Liver (tissue), 9 donors: ENCODE measurements around the gene DIPK1B. TPM values are rescaled to one million over a fixed set of nuclear protein-coding genes. Genes with fewer than 3 reads are reported as not detected.

Experiments
- DNase-seq: peaks from one replicate; pipeline ENCODE4 v3.0.0-alpha.2; 2017; ENCODE audit warnings: low spot score
- H3K27ac ChIP-seq, 2 donors: one replicate each; pipeline ENCODE4 v1.7.0; 2013; ENCODE audit warnings: inconsistent platforms in 2 of 2, low read length in 2 of 2, control low read depth in 1 of 2, low read depth in 1 of 2, mild to moderate bottlenecking in 1 of 2
- H3K27me3 ChIP-seq, 4 donors: one replicate each; pipeline versions ENCODE4 v1.6.1 to v1.7.0; 2013; ENCODE audit warnings: low read length in 3 of 4, inconsistent platforms in 1 of 4, mild to moderate bottlenecking in 1 of 4, moderate library complexity in 1 of 4; ENCODE audit not compliant: control insufficient read depth in 4 of 4, insufficient read depth in 4 of 4
- H3K36me3 ChIP-seq, 4 donors: one replicate each; pipeline versions ENCODE4 v1.6.1 to v1.7.0; 2013; ENCODE audit warnings: low read length in 3 of 4, mild to moderate bottlenecking in 3 of 4, low read depth in 1 of 4, moderate library complexity in 1 of 4; ENCODE audit not compliant: control insufficient read depth in 4 of 4, insufficient read depth in 3 of 4
- H3K4me1 ChIP-seq, 4 donors: one replicate each; pipeline versions ENCODE4 v1.6.1 to v1.7.0; 2013; ENCODE audit warnings: low read length in 3 of 4, mild to moderate bottlenecking in 3 of 4, moderate library complexity in 1 of 4; ENCODE audit not compliant: control insufficient read depth in 4 of 4, insufficient read depth in 4 of 4
- H3K4me3 ChIP-seq, 3 donors: one replicate each; pipeline versions ENCODE4 v1.6.1 to v1.7.0; 2013; ENCODE audit warnings: low read length in 3 of 3, control low read depth in 1 of 3, low read depth in 1 of 3, mild to moderate bottlenecking in 1 of 3
- H3K9ac ChIP-seq, 2 donors: one replicate each; pipeline ENCODE4 v1.7.0; 2013; ENCODE audit warnings: low read length in 2 of 2, mild to moderate bottlenecking in 2 of 2, moderate library complexity in 2 of 2, control low read depth in 1 of 2, low read depth in 1 of 2
- H3K9me3 ChIP-seq, 4 donors: one replicate each; pipeline versions ENCODE4 v1.6.1 to v1.7.0; 2013; ENCODE audit warnings: low read length in 3 of 4; ENCODE audit not compliant: control insufficient read depth in 4 of 4
- EGR1 ChIP-seq, 2 donors: IDR thresholded peaks; 2 replicates each; pipeline ENCODE4 v1.6.1; 2016 to 2018; ENCODE audit warnings: antibody characterized with exemption in 2 of 2, low read depth in 2 of 2
- FOXA1 ChIP-seq: IDR thresholded peaks from 2 replicates; pipeline ENCODE4 v1.6.1; 2016; ENCODE audit warnings: antibody characterized with exemption
- FOXA2 ChIP-seq: IDR thresholded peaks from 2 replicates; pipeline ENCODE4 v1.6.1; 2016; ENCODE audit warnings: antibody characterized with exemption
- GABPA ChIP-seq, 2 donors: IDR thresholded peaks in 1 of 2; conservative IDR thresholded peaks in 1 of 2; 2 replicates each; pipeline ENCODE4 v1.6.1; 2016; ENCODE audit warnings: antibody characterized with exemption in 2 of 2, mild to moderate bottlenecking in 1 of 2, moderate library complexity in 1 of 2
- HNF4A ChIP-seq, 2 donors: conservative IDR thresholded peaks; 2 replicates each; pipeline ENCODE4 v1.6.1; 2016; ENCODE audit warnings: antibody characterized with exemption in 2 of 2, mild to moderate bottlenecking in 2 of 2
- HNF4G ChIP-seq: IDR thresholded peaks from 2 replicates; pipeline ENCODE4 v1.6.1; 2016; ENCODE audit warnings: antibody characterized with exemption
- JUND ChIP-seq, 2 donors: IDR thresholded peaks; 2 replicates each; pipeline ENCODE4 v1.6.1; 2016; ENCODE audit warnings: antibody characterized with exemption in 2 of 2
- NR2F2 ChIP-seq: IDR thresholded peaks from 2 replicates; pipeline ENCODE4 v1.6.1; 2016; ENCODE audit warnings: antibody characterized with exemption
- RAD21 ChIP-seq, 2 donors: IDR thresholded peaks; 2 replicates each; pipeline ENCODE4 v1.6.1; 2016; ENCODE audit warnings: antibody characterized with exemption in 2 of 2, mild to moderate bottlenecking in 2 of 2
- RXRA ChIP-seq, 2 donors: IDR thresholded peaks; 2 replicates each; pipeline ENCODE4 v1.6.1; 2017 to 2018; ENCODE audit warnings: antibody characterized with exemption in 2 of 2, mild to moderate bottlenecking in 1 of 2
- SP1 ChIP-seq: IDR thresholded peaks from 2 replicates; pipeline ENCODE4 v1.6.1; 2018; ENCODE audit warnings: antibody characterized with exemption, mild to moderate bottlenecking
- TAF1 ChIP-seq: conservative IDR thresholded peaks from 2 replicates; pipeline ENCODE4 v1.6.1; 2016; ENCODE audit warnings: antibody characterized with exemption, mild to moderate bottlenecking
- YY1 ChIP-seq: IDR thresholded peaks from 2 replicates; pipeline ENCODE4 v1.6.1; 2016; ENCODE audit warnings: antibody characterized with exemption, mild to moderate bottlenecking
- WGBS: extraction: QIAGEN DNeasy Blood & Tissue Kit; methylation state at CpG from one replicate; pipeline ENCODE4 v1.1.7; 2013; 5-methylcytosine and 5-hydroxymethylcytosine counted together
- polyA plus RNA-seq, 2 donors: library from polyadenylated mRNA; stranded (reverse) in 1 of 2; unstranded in 1 of 2; fragments of 200-250 nt in 1 of 2; fragments of >200 nt in 1 of 2; fragmentation: Nextera tagmentation in 1 of 2; extraction: Ambion mirVana in 1 of 2; gene quantifications; one replicate each; pipeline versions ENCODE4 v1.2.1 to v1.2.3, GENCODE V29; 2013 to 2015
- total RNA-seq, 2 donors: library from RNA; depleted of rRNA; stranded (reverse); fragments of >200 nt; gene quantifications; one replicate each; pipeline ENCODE4 v1.2.3, GENCODE V29; 2014
- TF ChIP-seq, protein P1 (sequence below): IDR thresholded peaks from 2 replicates; pipeline ENCODE4 v1.6.1; 2016; ENCODE audit warnings: antibody characterized with exemption
- TF ChIP-seq, protein P2 (sequence below): fragments of 150-350 bp; IDR thresholded peaks from 2 replicates; pipeline ENCODE4 v1.5.1; 2017; ENCODE audit warnings: improper control_type of control experiment, low read depth, low read length; ENCODE audit not compliant: missing input control
- TF ChIP-seq, protein P3 (sequence below): IDR thresholded peaks from 2 replicates; pipeline ENCODE4 v1.6.1; 2016; ENCODE audit warnings: antibody characterized with exemption
- TF ChIP-seq, protein P4 (sequence below): IDR thresholded peaks from 2 replicates; pipeline ENCODE4 v1.6.1; 2016; ENCODE audit warnings: antibody characterized with exemption, mild to moderate bottlenecking
- TF ChIP-seq, protein P5 (sequence below): IDR thresholded peaks from 2 replicates; pipeline ENCODE4 v1.6.1; 2016; ENCODE audit warnings: antibody characterized with exemption
- donor health status: healthy.
- donor health status: healthy.
- donor health status: healthy.
- donor health status: healthy.
- donor health status: healthy.

DIPK1B gene
- total and polyA plus RNA-seq, 4 donors: 2.3 to 19.7 (median 5.2) TPM

DNA sequence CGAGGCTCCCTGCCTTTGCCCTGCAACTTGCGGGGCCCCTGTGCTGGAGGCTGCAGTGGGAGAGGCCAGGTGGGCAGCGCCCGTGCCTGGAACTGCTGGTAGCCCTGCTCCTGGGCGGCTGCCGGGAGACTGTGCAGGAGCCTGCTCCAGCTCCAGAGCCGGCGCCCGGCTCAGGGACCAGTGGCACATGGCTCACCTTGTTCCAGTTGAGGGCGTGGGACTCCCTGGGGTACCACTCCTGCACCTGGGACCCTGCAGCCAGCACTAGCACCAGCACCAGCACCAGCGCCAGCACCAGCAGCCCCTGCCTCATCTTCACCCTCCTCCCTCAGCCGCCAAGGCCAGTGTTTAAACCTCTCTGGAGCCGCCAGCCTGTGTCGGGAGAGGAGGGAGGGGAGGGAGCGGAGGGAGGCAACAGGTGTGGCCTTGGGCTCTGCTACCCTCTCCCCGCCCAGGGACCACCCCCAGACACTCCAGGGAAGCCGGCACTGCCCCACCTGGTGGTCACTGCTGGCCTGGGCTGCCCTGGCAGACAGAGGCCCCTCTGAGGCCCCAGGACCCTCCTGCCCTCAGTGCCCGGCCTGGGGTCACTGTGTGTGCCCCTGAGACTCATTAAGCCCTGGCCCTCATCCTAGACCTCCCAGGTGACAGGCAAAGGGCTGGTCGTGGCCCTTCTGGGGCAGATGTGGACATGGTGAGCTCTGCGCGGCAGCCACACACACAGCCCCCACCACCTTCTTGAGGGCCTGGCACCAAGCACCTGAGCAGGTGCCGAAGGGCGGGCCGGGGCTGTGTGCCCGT lies 30.4 kb downstream of the DIPK1B start, which contains the start of gene LCN10:
Gene LCN10 (minus strand): TSS at position 350 of the 801 bp plus-strand sequence. CDS start 37 bp downstream, at position 313.
- no peaks in the 10 kb centered on the region for H3K9me3 ChIP-seq
- H3K36me3 ChIP-seq: no peaks in the 10 kb centered on the region
- H3K27me3 ChIP-seq: no peaks in the 10 kb centered on the region
- H3K27ac ChIP-seq: no peak within 1 kb of the TSS
- H3K4me1 ChIP-seq: peaks cover 0 to 12% (median 4%) of the 10 kb centered on the region in 4 donors
- H3K4me3 ChIP-seq: no peak within 1 kb of the TSS
- TF ChIP-seq EGR1 (IDR thresholded peaks at IDR 0.05; ENCODE audit: low read depth in 2 of 2) (no peak), GABPA (IDR thresholded peaks at IDR 0.05 in 1 of 2, conservative IDR thresholded peaks at IDR 0.05 in 1 of 2) (no peak), RAD21 (IDR thresholded peaks at IDR 0.05) (no peak), FOXA1 (no peak), FOXA2 (no peak), SP1 (no peak), HNF4A (conservative IDR thresholded peaks at IDR 0.05) (no peak), YY1 (no peak), NR2F2 (no peak), RXRA (IDR thresholded peaks at IDR 0.05) (no peak), JUND (IDR thresholded peaks at IDR 0.05) (no peak), HNF4G (no peak), TAF1 (no peak)
- TF ChIP-seq, protein P1, sequence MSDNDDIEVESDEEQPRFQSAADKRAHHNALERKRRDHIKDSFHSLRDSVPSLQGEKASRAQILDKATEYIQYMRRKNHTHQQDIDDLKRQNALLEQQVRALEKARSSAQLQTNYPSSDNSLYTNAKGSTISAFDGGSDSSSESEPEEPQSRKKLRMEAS: no peak
- TF ChIP-seq, protein P2, sequence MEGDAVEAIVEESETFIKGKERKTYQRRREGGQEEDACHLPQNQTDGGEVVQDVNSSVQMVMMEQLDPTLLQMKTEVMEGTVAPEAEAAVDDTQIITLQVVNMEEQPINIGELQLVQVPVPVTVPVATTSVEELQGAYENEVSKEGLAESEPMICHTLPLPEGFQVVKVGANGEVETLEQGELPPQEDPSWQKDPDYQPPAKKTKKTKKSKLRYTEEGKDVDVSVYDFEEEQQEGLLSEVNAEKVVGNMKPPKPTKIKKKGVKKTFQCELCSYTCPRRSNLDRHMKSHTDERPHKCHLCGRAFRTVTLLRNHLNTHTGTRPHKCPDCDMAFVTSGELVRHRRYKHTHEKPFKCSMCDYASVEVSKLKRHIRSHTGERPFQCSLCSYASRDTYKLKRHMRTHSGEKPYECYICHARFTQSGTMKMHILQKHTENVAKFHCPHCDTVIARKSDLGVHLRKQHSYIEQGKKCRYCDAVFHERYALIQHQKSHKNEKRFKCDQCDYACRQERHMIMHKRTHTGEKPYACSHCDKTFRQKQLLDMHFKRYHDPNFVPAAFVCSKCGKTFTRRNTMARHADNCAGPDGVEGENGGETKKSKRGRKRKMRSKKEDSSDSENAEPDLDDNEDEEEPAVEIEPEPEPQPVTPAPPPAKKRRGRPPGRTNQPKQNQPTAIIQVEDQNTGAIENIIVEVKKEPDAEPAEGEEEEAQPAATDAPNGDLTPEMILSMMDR: no peak
- TF ChIP-seq, protein P3, sequence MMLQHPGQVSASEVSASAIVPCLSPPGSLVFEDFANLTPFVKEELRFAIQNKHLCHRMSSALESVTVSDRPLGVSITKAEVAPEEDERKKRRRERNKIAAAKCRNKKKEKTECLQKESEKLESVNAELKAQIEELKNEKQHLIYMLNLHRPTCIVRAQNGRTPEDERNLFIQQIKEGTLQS: no peak
- TF ChIP-seq, protein P4, sequence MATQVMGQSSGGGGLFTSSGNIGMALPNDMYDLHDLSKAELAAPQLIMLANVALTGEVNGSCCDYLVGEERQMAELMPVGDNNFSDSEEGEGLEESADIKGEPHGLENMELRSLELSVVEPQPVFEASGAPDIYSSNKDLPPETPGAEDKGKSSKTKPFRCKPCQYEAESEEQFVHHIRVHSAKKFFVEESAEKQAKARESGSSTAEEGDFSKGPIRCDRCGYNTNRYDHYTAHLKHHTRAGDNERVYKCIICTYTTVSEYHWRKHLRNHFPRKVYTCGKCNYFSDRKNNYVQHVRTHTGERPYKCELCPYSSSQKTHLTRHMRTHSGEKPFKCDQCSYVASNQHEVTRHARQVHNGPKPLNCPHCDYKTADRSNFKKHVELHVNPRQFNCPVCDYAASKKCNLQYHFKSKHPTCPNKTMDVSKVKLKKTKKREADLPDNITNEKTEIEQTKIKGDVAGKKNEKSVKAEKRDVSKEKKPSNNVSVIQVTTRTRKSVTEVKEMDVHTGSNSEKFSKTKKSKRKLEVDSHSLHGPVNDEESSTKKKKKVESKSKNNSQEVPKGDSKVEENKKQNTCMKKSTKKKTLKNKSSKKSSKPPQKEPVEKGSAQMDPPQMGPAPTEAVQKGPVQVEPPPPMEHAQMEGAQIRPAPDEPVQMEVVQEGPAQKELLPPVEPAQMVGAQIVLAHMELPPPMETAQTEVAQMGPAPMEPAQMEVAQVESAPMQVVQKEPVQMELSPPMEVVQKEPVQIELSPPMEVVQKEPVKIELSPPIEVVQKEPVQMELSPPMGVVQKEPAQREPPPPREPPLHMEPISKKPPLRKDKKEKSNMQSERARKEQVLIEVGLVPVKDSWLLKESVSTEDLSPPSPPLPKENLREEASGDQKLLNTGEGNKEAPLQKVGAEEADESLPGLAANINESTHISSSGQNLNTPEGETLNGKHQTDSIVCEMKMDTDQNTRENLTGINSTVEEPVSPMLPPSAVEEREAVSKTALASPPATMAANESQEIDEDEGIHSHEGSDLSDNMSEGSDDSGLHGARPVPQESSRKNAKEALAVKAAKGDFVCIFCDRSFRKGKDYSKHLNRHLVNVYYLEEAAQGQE: no peak
- TF ChIP-seq, protein P5, sequence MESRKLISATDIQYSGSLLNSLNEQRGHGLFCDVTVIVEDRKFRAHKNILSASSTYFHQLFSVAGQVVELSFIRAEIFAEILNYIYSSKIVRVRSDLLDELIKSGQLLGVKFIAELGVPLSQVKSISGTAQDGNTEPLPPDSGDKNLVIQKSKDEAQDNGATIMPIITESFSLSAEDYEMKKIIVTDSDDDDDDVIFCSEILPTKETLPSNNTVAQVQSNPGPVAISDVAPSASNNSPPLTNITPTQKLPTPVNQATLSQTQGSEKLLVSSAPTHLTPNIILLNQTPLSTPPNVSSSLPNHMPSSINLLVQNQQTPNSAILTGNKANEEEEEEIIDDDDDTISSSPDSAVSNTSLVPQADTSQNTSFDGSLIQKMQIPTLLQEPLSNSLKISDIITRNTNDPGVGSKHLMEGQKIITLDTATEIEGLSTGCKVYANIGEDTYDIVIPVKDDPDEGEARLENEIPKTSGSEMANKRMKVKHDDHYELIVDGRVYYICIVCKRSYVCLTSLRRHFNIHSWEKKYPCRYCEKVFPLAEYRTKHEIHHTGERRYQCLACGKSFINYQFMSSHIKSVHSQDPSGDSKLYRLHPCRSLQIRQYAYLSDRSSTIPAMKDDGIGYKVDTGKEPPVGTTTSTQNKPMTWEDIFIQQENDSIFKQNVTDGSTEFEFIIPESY: no peak
- peak; percentile 60 for DNase-seq
- H3K9ac ChIP-seq: no peak within 1 kb of the TSS
- 50% methylated on average over 25 of the region's 25 CpGs for WGBS
